Kidney (tissue), 14 donors: ENCODE results near the gene JARID2. TPM values are rescaled to one million over a fixed set of nuclear protein-coding genes. Genes with fewer than 3 reads are reported as not detected.

Source experiments
- DNase-seq, 5 donors: peaks; one replicate each; pipeline ENCODE4 v3.0.0-alpha.2; 2013 to 2020
- FAIRE-seq: peaks from 2 replicates; lab custom pipeline; 2012; peaks lifted over from hg19 to GRCh38; lab: Jason Lieb, UNC
- H3K27ac ChIP-seq, 2 donors: one replicate each; pipeline ENCODE4 v1.7.0; 2013; ENCODE audit warnings: low read depth in 2 of 2, low read length in 2 of 2, inconsistent platforms in 1 of 2
- H3K27me3 ChIP-seq: one replicate; pipeline ENCODE4 v1.7.1; 2013; ENCODE audit warnings: low read length, inconsistent platforms; ENCODE audit not compliant: control insufficient read depth, insufficient read depth
- H3K36me3 ChIP-seq, 3 donors: one replicate each; pipeline versions ENCODE4 v1.7.0 to v1.7.1; 2013; ENCODE audit warnings: low read length in 3 of 3, control low read depth in 1 of 3, inconsistent platforms in 1 of 3; ENCODE audit not compliant: insufficient read depth in 3 of 3, control insufficient read depth in 2 of 3
- H3K4me1 ChIP-seq, 3 donors: one replicate each; pipeline versions ENCODE4 v1.7.0 to v1.7.1; 2013; ENCODE audit warnings: low read length in 3 of 3, inconsistent platforms in 1 of 3, low read depth in 1 of 3; ENCODE audit not compliant: control insufficient read depth in 2 of 3, insufficient read depth in 2 of 3
- H3K4me3 ChIP-seq, 3 donors: one replicate each; pipeline versions ENCODE4 v1.7.0 to v1.8.1; 2013; ENCODE audit warnings: low read length in 3 of 3, control low read depth in 1 of 3, inconsistent platforms in 1 of 3
- H3K9ac ChIP-seq, 3 donors: one replicate each; pipeline versions ENCODE4 v1.7.0 to v1.7.1; 2013; ENCODE audit warnings: low read length in 3 of 3, control low read depth in 1 of 3, inconsistent platforms in 1 of 3
- H3K9me3 ChIP-seq, 3 donors: one replicate each; pipeline versions ENCODE4 v1.7.0 to v1.7.1; 2013; ENCODE audit warnings: low read length in 3 of 3, control low read depth in 1 of 3, inconsistent platforms in 1 of 3; ENCODE audit not compliant: control insufficient read depth in 2 of 3, insufficient read depth in 1 of 3
- intact Hi-C: fragments of 100-400 bp; cut with DNase I; formaldehyde crosslinking; loops from one replicate; pipeline ENCODE4 v1.11.1; 2022
- polyA plus RNA-seq: library from polyadenylated mRNA; stranded (reverse); fragments of 350-450 nt; fragmentation: Illumina TruSeq; extraction: RNeasy Lipid Tissue Mini Kit (QIAGEN cat#74804); gene quantifications from one replicate; pipeline ENCODE4 v1.2.3, GENCODE V29; 2014; ENCODE audit warnings: low read depth, low replicate concordance; ENCODE audit not compliant: insufficient read depth
- total RNA-seq: library from RNA; stranded (reverse); fragmentation: NEBNext Ultra II Directional; extraction: Animal tissue kit (Norgen Biotek cat#: 25700); gene quantifications from one replicate; pipeline ENCODE4 v1.2.1, GENCODE V29; 2021
- TF ChIP-seq, protein P1 (sequence below): IDR thresholded peaks from 3 replicates; pipeline ENCODE4 v1.5.1; 2012; ENCODE audit warnings: mild to moderate bottlenecking, moderate library complexity, borderline replicate concordance; ENCODE audit not compliant: insufficient read depth; ENCODE audit errors: extremely low read depth
- donor health status: control.
- donor health status: control.
- donor health status: control.
- donor health status: control.
- donor health status: control.
- donor health status: DM: yes; HTN: yes; CAD: no.
- donor health status: Normal renal cell carcinoma (clear cell type).

JARID2 gene
- total and polyA plus RNA-seq, 2 donors from 2014 or later = 1.8 to 12.3 TPM

DNA sequence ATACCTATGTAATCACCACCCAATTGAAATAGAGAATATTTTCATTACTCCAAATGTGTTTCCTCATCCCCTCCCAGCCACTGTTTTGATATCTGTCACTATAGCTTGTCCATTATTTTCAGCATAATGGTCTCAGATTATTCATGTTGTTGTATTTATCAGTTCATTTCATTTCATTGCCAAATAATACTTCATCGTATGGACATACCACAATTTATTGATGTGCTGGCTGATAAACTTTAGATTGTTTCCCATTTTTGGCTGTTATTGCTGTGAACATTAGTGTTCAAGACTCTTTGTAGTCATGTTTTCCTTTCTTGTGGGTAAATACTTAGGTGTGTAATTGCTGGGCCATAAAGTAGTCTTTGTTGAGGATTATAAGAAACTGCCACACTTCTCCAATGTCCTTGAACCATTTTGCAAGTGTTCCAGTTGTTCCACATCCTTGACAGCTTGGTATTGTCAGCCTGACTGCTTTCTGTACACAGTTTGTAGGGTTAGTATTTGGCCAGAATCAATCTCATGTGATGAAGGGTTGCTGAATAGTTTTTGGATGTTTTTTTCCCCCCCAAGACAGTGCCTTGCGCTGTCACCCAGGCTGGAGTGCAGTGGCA is 44.3 kb downstream of the JARID2 start:
- H3K9ac ChIP-seq = no peak overlapping the region
- intact Hi-C loops = no loop called here
- peaks cover 0 to 2% (median 0%) of the 10 kb centered on the region in 3 donors for H3K9me3 ChIP-seq
- H3K27ac ChIP-seq = no peak overlapping the region
- no peaks in the 10 kb centered on the region for H3K36me3 ChIP-seq
- H3K27me3 ChIP-seq = no peaks in the 10 kb centered on the region
- FAIRE-seq = no peak
- H3K4me3 ChIP-seq = no peak overlapping the region
- DNase-seq = no peak
- TF ChIP-seq, protein P1, sequence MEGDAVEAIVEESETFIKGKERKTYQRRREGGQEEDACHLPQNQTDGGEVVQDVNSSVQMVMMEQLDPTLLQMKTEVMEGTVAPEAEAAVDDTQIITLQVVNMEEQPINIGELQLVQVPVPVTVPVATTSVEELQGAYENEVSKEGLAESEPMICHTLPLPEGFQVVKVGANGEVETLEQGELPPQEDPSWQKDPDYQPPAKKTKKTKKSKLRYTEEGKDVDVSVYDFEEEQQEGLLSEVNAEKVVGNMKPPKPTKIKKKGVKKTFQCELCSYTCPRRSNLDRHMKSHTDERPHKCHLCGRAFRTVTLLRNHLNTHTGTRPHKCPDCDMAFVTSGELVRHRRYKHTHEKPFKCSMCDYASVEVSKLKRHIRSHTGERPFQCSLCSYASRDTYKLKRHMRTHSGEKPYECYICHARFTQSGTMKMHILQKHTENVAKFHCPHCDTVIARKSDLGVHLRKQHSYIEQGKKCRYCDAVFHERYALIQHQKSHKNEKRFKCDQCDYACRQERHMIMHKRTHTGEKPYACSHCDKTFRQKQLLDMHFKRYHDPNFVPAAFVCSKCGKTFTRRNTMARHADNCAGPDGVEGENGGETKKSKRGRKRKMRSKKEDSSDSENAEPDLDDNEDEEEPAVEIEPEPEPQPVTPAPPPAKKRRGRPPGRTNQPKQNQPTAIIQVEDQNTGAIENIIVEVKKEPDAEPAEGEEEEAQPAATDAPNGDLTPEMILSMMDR = no peak
- no peaks in the 10 kb centered on the region for H3K4me1 ChIP-seq

DNA sequence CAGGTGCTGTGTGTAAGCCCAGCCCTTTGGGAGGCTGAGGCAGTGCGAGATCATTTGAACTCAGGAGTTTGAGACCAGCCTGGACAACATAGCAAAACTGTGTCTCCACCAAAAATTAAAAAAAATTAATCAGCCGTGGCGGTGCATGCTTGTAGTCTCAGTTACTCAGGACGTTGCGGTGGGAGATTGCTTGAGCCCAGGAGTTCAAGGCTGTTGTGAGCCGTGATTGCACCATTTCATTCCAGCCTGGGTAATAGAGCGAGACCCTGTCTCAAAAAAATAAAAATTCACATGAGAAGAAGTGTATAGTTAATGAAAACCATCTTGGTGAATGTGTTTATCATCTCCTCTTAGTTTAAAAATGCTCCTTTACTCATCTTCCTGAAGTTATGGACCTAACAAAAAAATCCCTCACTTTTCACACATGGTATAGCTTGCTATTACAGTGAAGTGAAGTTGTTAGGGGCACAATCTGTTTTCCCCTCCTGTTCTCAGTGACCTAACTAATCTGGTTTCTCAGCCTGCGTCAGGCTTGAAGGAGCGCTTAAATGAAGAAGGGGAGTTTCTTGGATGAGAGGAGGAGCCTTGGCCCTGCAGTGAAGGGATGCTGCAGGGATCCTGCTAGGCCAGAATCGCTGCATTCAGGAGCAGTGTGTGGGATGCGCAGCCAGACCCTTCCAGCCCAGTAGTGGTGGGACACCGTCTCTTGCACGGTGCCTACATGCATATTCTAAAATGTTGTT is 45.3 kb downstream of the JARID2 start:
- no peaks in the 10 kb centered on the region for H3K36me3 ChIP-seq
- no peaks in the 10 kb centered on the region for H3K4me1 ChIP-seq
- no peak for FAIRE-seq
- H3K9me3 ChIP-seq = peaks cover 0 to 2% (median 0%) of the 10 kb centered on the region in 3 donors
- TF ChIP-seq, protein P1 = no peak
- H3K27me3 ChIP-seq = no peaks in the 10 kb centered on the region
- H3K9ac ChIP-seq = no peak overlapping the region
- H3K27ac ChIP-seq = no peak overlapping the region
- DNase-seq = peak in 4 of 5 donors; percentile 35 to 76 (median 64)
- no peak overlapping the region for H3K4me3 ChIP-seq
- intact Hi-C loops = no loop called here

DNA sequence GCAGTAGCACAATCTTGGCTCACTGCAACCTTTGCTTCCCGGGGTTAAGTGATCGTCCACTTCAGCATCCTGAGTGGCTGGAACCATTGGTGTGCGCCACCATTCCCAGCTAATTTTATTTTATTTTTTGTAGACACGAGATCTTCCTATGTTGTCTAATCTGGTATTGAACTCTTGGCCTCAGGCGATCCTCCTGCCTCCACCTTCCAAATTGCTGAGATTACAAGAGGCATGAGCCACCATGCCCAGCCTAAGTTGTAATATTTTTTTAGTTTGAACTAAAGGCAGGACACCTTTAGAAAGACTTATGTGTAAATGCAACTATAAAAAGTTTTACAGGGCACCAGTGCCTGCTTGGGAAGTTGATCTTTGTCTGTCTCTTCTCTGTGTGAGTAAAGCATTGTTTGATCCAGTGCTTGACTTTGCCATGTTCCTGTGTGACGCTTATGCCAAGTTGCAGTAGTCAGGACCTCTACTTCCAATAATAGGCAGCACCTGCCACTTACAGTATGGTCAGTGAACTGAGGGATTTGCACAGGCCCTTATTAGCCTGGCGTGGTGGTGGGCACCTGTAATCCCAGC is 46.9 kb downstream of the JARID2 start:
- no peak overlapping the region for H3K4me3 ChIP-seq
- TF ChIP-seq, protein P1 = no peak
- no peaks in the 10 kb centered on the region for H3K36me3 ChIP-seq
- peaks cover 0 to 2% (median 0%) of the 10 kb centered on the region in 3 donors for H3K9me3 ChIP-seq
- no peak for FAIRE-seq
- intact Hi-C loops = no loop called here
- no peaks in the 10 kb centered on the region for H3K27me3 ChIP-seq
- peaks cover 0 to 3% (median 0%) of the 10 kb centered on the region in 3 donors for H3K4me1 ChIP-seq
- H3K27ac ChIP-seq = no peak overlapping the region
- no peak overlapping the region for H3K9ac ChIP-seq
- DNase-seq = no peak
